ENCODE results near the gene CRIM1. TPM values are rescaled to one million over a fixed set of nuclear protein-coding genes. Genes with fewer than 3 reads are reported as not detected.

CRIM1 gene
- total and polyA plus RNA-seq, 7 donors = 10.2 to 68.1 (median 53.1) TPM

- WGBS, 3 donors = 46 to 74% (median 50%) methylated on average over 7 of the region's 7 CpGs
- ATAC-seq = peak in 3 of 4 donors; percentile 29 to 50 (median 48)
- H3K4me3 ChIP-seq = no peak overlapping the region
These were observed 193.6 kb downstream of the CRIM1 start for GRCh38 chr2:36549165-36549574.

GRCh38 chr2:36550006-36550405 is 194.4 kb downstream of the CRIM1 start:
- H3K27ac ChIP-seq = peak overlapping the region; percentile 62
- ATAC-seq (no peak), DNase-seq (no peak)
- H3K4me1 ChIP-seq = peaks cover 11% of the 10 kb centered on the region
- peaks cover 4 to 98% of the 10 kb centered on the region in 2 donors for H3K36me3 ChIP-seq (ENCODE audit: insufficient read depth in 1 of 2, low read depth in 1 of 2)
- WGBS, 3 donors = 92 to 97% (median 95%) methylated on average over 5 of the region's 5 CpGs
- no peaks in the 10 kb centered on the region for H3K27me3 ChIP-seq (ENCODE audit: insufficient read depth in 3 of 3, low read length in 2 of 3)
- H3K4me3 ChIP-seq = no peak overlapping the region
- intact Hi-C loops (cut with DNase I) = no loop called here
- H3K9me3 ChIP-seq = no peaks in the 10 kb centered on the region
- TF ChIP-seq, protein P1, sequence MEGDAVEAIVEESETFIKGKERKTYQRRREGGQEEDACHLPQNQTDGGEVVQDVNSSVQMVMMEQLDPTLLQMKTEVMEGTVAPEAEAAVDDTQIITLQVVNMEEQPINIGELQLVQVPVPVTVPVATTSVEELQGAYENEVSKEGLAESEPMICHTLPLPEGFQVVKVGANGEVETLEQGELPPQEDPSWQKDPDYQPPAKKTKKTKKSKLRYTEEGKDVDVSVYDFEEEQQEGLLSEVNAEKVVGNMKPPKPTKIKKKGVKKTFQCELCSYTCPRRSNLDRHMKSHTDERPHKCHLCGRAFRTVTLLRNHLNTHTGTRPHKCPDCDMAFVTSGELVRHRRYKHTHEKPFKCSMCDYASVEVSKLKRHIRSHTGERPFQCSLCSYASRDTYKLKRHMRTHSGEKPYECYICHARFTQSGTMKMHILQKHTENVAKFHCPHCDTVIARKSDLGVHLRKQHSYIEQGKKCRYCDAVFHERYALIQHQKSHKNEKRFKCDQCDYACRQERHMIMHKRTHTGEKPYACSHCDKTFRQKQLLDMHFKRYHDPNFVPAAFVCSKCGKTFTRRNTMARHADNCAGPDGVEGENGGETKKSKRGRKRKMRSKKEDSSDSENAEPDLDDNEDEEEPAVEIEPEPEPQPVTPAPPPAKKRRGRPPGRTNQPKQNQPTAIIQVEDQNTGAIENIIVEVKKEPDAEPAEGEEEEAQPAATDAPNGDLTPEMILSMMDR (IDR thresholded peaks at IDR 0.05) = no peak

More at GRCh38 chr2:36549165-36549574, 193.6 kb downstream of the CRIM1 start:
- intact Hi-C loops (cut with DNase I) = no loop called here
- H3K9me3 ChIP-seq = no peaks in the 10 kb centered on the region
- H3K27me3 ChIP-seq (ENCODE audit: insufficient read depth in 3 of 3, low read length in 2 of 3) = no peaks in the 10 kb centered on the region
- peak overlapping the region; percentile 62 for H3K27ac ChIP-seq
- H3K36me3 ChIP-seq (ENCODE audit: insufficient read depth in 1 of 2, low read depth in 1 of 2) = peaks cover 7 to 98% of the 10 kb centered on the region in 2 donors
- H3K4me1 ChIP-seq = peaks cover 11% of the 10 kb centered on the region
- TF ChIP-seq, protein P1 (IDR thresholded peaks at IDR 0.05) = no peak
- no peak for DNase-seq

DNA sequence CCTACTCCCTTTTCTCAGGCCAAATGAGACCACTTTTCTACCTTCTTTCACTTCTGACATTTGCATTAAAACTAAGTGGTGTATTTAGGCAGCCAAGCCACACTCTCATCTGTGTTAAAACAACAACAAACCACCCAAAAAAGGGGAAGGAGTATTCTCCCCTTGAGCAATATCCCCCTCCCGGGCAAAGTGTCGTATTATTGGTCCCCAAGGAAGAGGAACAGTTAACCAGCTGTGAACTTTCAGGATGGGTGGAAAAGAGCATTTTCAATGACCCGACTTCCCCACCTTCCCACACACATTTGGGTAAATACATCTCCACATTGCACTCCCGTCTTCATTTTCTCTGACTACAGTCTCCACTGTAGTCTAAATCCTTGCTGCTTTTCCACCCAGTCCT is 198.1 kb downstream of the CRIM1 start:
- no peak for DNase-seq
- ATAC-seq = peak in 1 of 4 donors; percentile 6
- Histone ChIP-seq H3K4me3 (no peak overlapping the region), H3K27ac (peak overlapping the region; percentile 34), H3K36me3 (ENCODE audit: insufficient read depth in 1 of 2, low read depth in 1 of 2) (peaks cover 2 to 91% of the 10 kb centered on the region in 2 donors), H3K4me1 (peaks cover 9% of the 10 kb centered on the region), H3K27me3 (ENCODE audit: insufficient read depth in 3 of 3, low read length in 2 of 3) (no peaks in the 10 kb centered on the region), H3K9me3 (no peaks in the 10 kb centered on the region)
- intact Hi-C loops (cut with DNase I) = no loop called here
- 54 to 80% (median 66%) methylated on average over 4 of the region's 4 CpGs for whole genome bisulfite sequencing, 3 donors
- TF ChIP-seq, protein P1 (IDR thresholded peaks at IDR 0.05) = no peak

DNA sequence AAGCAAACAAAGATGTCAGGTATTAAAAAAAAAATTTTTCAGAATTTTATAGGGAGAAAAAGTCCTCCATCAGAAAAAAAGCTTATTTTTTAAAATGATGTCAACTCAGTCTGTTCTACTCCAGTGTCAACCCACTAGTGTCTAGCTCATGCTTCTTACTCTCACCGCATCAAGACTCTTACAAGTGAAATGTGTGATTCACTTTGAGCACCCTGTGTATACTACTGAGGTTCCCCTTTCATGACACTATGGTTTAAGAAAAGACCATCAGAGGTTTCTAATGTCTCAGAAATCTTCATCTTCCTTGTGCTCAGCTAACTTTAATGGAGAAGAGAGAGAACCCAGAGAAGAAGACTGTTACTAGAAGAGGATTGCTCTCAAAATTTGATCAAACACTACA is 199.0 kb downstream of the CRIM1 start:
- Histone ChIP-seq H3K4me1 (peaks cover under 1% of the 10 kb centered on the region), H3K27ac (no peak overlapping the region), H3K36me3 (ENCODE audit: insufficient read depth in 1 of 2, low read depth in 1 of 2) (peaks cover 2 to 84% of the 10 kb centered on the region in 2 donors), H3K9me3 (no peaks in the 10 kb centered on the region), H3K27me3 (ENCODE audit: insufficient read depth in 3 of 3, low read length in 2 of 3) (no peaks in the 10 kb centered on the region), H3K4me3 (no peak overlapping the region)
- intact Hi-C loops (cut with DNase I) = no loop called here
- ATAC-seq (peak in 1 of 4 donors; percentile 27), DNase-seq (no peak)
- TF ChIP-seq, protein P1 (IDR thresholded peaks at IDR 0.05) = no peak
- 91 to 99% (median 93%) methylated on average over 1 of the region's 1 CpG for WGBS, 3 donors

DNA sequence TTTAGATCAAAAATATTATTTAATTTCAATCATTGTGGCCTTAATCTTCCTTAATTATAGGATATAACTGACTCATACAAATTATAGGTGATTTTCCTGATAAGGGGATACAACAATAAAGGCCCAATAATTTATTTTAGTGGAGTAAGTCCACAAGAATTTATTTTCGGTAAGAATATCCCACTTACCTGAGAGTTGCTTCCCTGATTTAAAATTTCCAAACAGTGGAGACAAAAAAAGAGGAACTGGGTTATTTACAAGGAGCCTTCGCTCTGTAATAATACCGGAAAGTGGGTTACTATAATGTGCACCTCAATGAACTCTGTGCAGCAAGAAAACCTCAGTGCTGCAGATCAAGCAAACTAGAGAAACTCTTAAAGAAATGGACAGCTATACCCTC is 200.2 kb downstream of the CRIM1 start:
- DNase-seq = no peak
- 93 to 98% (median 96%) methylated on average over 3 of the region's 3 CpGs for WGBS, 3 donors
- peak overlapping the region; percentile 28 for H3K27ac ChIP-seq
- intact Hi-C loops (cut with DNase I) = no loop called here
- H3K4me3 ChIP-seq = no peak overlapping the region
- TF ChIP-seq, protein P1 (IDR thresholded peaks at IDR 0.05) = no peak
- no peak for ATAC-seq
- H3K36me3 ChIP-seq (ENCODE audit: insufficient read depth in 1 of 2, low read depth in 1 of 2) = peaks cover 2 to 84% of the 10 kb centered on the region in 2 donors
- H3K27me3 ChIP-seq (ENCODE audit: insufficient read depth in 3 of 3, low read length in 2 of 3) = no peaks in the 10 kb centered on the region
- H3K4me1 ChIP-seq = peaks cover under 1% of the 10 kb centered on the region
- no peaks in the 10 kb centered on the region for H3K9me3 ChIP-seq
